Measurements from ENCODE around the gene EXOSC1. TPM values are rescaled to one million over a fixed set of nuclear protein-coding genes. Genes with fewer than 3 reads are reported as not detected.

The EXOSC1 gene
- total and polyA plus RNA-seq, 2 of the 13 experiments (the other 11 are each of a cell fraction or from before 2014, with no cell fraction given) = 36.3 to 39.9 TPM

- ChIA-PET POLR2A (no interaction called here), CTCF (ENCODE audit: low intra/inter-chr PET ratio, low total read pairs) (no interaction called here)
- Histone ChIP-seq H3K4me2 (ENCODE audit: low read depth, low read length) (no peak overlapping the region), H3K9ac (ENCODE audit: insufficient read depth, low read depth, low read length) (no peak overlapping the region), H4K20me1 (ENCODE audit: insufficient read depth, low read length) (no peaks in the 10 kb centered on the region), H3K36me3 (replicated peaks in 1 of 2; ENCODE audit: control insufficient read depth in 1 of 2, insufficient read depth in 2 of 2, low read length in 2 of 2) (no peaks in the 10 kb centered on the region), H3K4me1 (ENCODE audit: insufficient read depth, low read length) (peaks cover 79% of the 10 kb centered on the region), H3K79me2 (ENCODE audit: insufficient read depth, low read length) (no peaks in the 10 kb centered on the region), H3K27ac (ENCODE audit: extremely low read length, insufficient read depth, low read length) (no peak overlapping the region), H3K4me3 (replicated peaks in 1 of 3; ENCODE audit: insufficient read depth in 1 of 3, low read depth in 2 of 3, low read length in 3 of 3) (no peak overlapping the region), H3K27me3 (ENCODE audit: control insufficient read depth in 1 of 2, insufficient read depth in 2 of 2, low read length in 2 of 2) (no peaks in the 10 kb centered on the region), H2AFZ (ENCODE audit: low read length) (no peak overlapping the region), H3K9me3 (ENCODE audit: low read length) (no peaks in the 10 kb centered on the region)
- FAIRE-seq = no peak
- no TSS peak for BruUV-seq (replicated peaks)
- no peak for TF ChIP-seq PAX8 (CRISPR knock-in tag; IDR thresholded peaks at IDR 0.05; ENCODE audit: borderline replicate concordance)
- no peak for TF ChIP-seq YEATS2 (CRISPR knock-in tag; IDR thresholded peaks at IDR 0.05; ENCODE audit: borderline replicate concordance)
- no peak for TF ChIP-seq ASH2L (IDR thresholded peaks at IDR 0.05; ENCODE audit: insufficient read length, low read depth, low read length)
- TF ChIP-seq ZNF354B (CRISPR knock-in tag; IDR thresholded peaks at IDR 0.05) = no peak
- TF ChIP-seq PPARG (CRISPR knock-in tag; conservative IDR thresholded peaks at IDR 0.05) = no peak
- no peak for TF ChIP-seq MAFF (IDR thresholded peaks at IDR 0.05; ENCODE audit: low read depth, low read length)
- no peak for TF ChIP-seq SMARCC2 (IDR thresholded peaks at IDR 0.05)
- TF ChIP-seq, protein P1, sequence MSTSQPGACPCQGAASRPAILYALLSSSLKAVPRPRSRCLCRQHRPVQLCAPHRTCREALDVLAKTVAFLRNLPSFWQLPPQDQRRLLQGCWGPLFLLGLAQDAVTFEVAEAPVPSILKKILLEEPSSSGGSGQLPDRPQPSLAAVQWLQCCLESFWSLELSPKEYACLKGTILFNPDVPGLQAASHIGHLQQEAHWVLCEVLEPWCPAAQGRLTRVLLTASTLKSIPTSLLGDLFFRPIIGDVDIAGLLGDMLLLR (CRISPR knock-in tag; IDR thresholded peaks at IDR 0.05) = no peak
- TF ChIP-seq, protein P2, sequence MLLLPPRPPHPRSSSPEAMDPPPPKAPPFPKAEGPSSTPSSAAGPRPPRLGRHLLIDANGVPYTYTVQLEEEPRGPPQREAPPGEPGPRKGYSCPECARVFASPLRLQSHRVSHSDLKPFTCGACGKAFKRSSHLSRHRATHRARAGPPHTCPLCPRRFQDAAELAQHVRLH (CRISPR knock-in tag; IDR thresholded peaks at IDR 0.05; ENCODE audit: borderline replicate concordance, low read depth) = no peak
- no peak for TF ChIP-seq ZNF550 (CRISPR knock-in tag; IDR thresholded peaks at IDR 0.05; ENCODE audit: borderline replicate concordance)
- intact Hi-C loops (cut with micrococcal nuclease; ENCODE audit: unreplicated experiment) = no loop called here
- ATAC-seq = no peak
- WGBS (ENCODE audit: low lambda C conversion rate) = 91% methylated on average over 6 of the region's 6 CpGs
- in situ Hi-C loops (cut with HindIII; ENCODE audit: extremely low pct_ligation_motif_present, low pct_unique_long_range_greater_than_20kb) = no loop called here
- no peak for DNase-seq (ENCODE audit: low spot score)
Measured at GRCh38 chr10:97416565-97416964, 29.2 kb downstream of the EXOSC1 start.

All from HepG2 (cell line).